Skeletal muscle cell (primary cell): ENCODE results near the gene SPATA21.

Source experiments
- DNase-seq: peaks from one replicate; pipeline ENCODE4 v3.0.0-alpha.2; 2010; ENCODE audit warnings: low read depth
- H3K4me3 ChIP-seq: 2 replicates; pipeline ENCODE4 v1.5.1; 2011; ENCODE audit warnings: low read depth, mild to moderate bottlenecking, control low read depth, low read length, moderate library complexity

Gene SPATA21

GRCh38 chr1:16354619-16355018 lies 82.6 kb downstream of the SPATA21 start:
- H3K4me3 ChIP-seq = no peak overlapping the region
- no peak for DNase-seq

- DNase-seq = no peak
- peak overlapping the region; percentile 96 for H3K4me3 ChIP-seq
These were observed 84.2 kb downstream of the SPATA21 start for GRCh38 chr1:16352842-16353535.

- peak within 1 kb of the TSS; percentile 96 for H3K4me3 ChIP-seq
These were observed 85.0 kb downstream of the SPATA21 start, which contains the start of gene FBXO42 for GRCh38 chr1:16351994-16352841. TSS of gene FBXO42 (minus strand) at chr1:16352480. CDS start at chr1:16315418, 37,062 bp downstream.

GRCh38 chr1:16351456-16351993 lies 85.7 kb downstream of the SPATA21 start:
- peak overlapping the region; percentile 96 for H3K4me3 ChIP-seq
- DNase-seq = no peak

More at GRCh38 chr1:16351994-16352841, 85.0 kb downstream of the SPATA21 start, which contains the start of gene FBXO42:
- DNase-seq = peak; percentile 58

- no peak overlapping the region for H3K4me3 ChIP-seq
- no peak for DNase-seq
These were observed 87.3 kb downstream of the SPATA21 start for GRCh38 chr1:16349847-16350406.
